Left ventricle myocardium inferior (tissue), 1 donor: ENCODE results near the gene CRISPLD2. TPM values are rescaled to one million over a fixed set of nuclear protein-coding genes. Genes with fewer than 3 reads are reported as not detected.

ENCODE experiments used
- DNase-seq: peaks from one replicate; pipeline ENCODE4 v3.0.0-alpha.2; 2020
- H3K27ac ChIP-seq: fragments of 200-600 bp; replicated peaks from 2 replicates; pipeline ENCODE4 v1.8.0; 2021
- H3K27me3 ChIP-seq: fragments of 200-600 bp; 2 replicates; pipeline ENCODE4 v1.8.0; 2021; ENCODE audit warnings: low read depth
- H3K36me3 ChIP-seq: fragments of 200-600 bp; 2 replicates; pipeline ENCODE4 v1.8.0; 2021
- H3K4me1 ChIP-seq: fragments of 200-600 bp; 2 replicates; pipeline ENCODE4 v1.8.0; 2021
- H3K4me3 ChIP-seq: fragments of 200-600 bp; 2 replicates; pipeline ENCODE4 v1.8.0; 2021; ENCODE audit warnings: mild to moderate bottlenecking, moderate library complexity
- H3K9me3 ChIP-seq: fragments of 200-600 bp; replicated peaks from 2 replicates; pipeline ENCODE4 v1.8.0; 2021
- CTCF ChIP-seq: fragments of 200-600 bp; IDR thresholded peaks from 2 replicates; pipeline ENCODE4 v1.8.0; 2021; ENCODE audit warnings: antibody characterized with exemption, mild to moderate bottlenecking, borderline replicate concordance
- intact Hi-C: fragments of 100-400 bp; cut with micrococcal nuclease; formaldehyde crosslinking; loops from one replicate; pipeline ENCODE4 v1.11.0; 2022
- total RNA-seq: library from RNA; stranded (reverse); fragmentation: NEBNext Ultra II Directional; extraction: Animal tissue kit (Norgen Biotek cat#: 25700); gene quantifications from one replicate; pipeline ENCODE4 v1.2.1, GENCODE V29; 2021
- donor health status: DM: no; HTN: yes; CAD: no; lungs with severe emphysema.

Gene CRISPLD2
- total RNA-seq, 1 donor from 2014 or later = 12.8 TPM

- H3K27ac ChIP-seq = no peak overlapping the region
- H3K36me3 ChIP-seq = no peaks in the 10 kb centered on the region
- no peaks in the 10 kb centered on the region for H3K9me3 ChIP-seq
- DNase-seq = no peak
- no peaks in the 10 kb centered on the region for H3K27me3 ChIP-seq
- no peak for TF ChIP-seq CTCF
- H3K4me3 ChIP-seq = no peak overlapping the region
- intact Hi-C loops = no loop called here
- H3K4me1 ChIP-seq = peaks cover 22% of the 10 kb centered on the region
Measured at GRCh38 chr16:84948851-84949610, 129.2 kb downstream of the CRISPLD2 start.

- no peaks in the 10 kb centered on the region for H3K36me3 ChIP-seq
- no peak for TF ChIP-seq CTCF
- intact Hi-C loops = loop anchor here (5.0 kb wide), 1 partner anchor 198 kb away; no protein-coding TSS in a partner anchor
Measured at GRCh38 chr16:84949772-84950436, 130.1 kb downstream of the CRISPLD2 start.

GRCh38 chr16:84950906-84951305, 131.1 kb downstream of the CRISPLD2 start:
- H3K4me1 ChIP-seq = peaks cover 22% of the 10 kb centered on the region
- no peak overlapping the region for H3K27ac ChIP-seq
- intact Hi-C loops = loop anchor here (5.0 kb wide), 1 partner anchor 199 kb away; no protein-coding TSS in a partner anchor
- H3K4me3 ChIP-seq = no peak overlapping the region
- no peak for TF ChIP-seq CTCF
- DNase-seq = no peak
- no peaks in the 10 kb centered on the region for H3K27me3 ChIP-seq
- H3K9me3 ChIP-seq = no peaks in the 10 kb centered on the region
- no peaks in the 10 kb centered on the region for H3K36me3 ChIP-seq

More at GRCh38 chr16:84949772-84950436, 130.1 kb downstream of the CRISPLD2 start:
- Histone ChIP-seq H3K27me3 (no peaks in the 10 kb centered on the region), H3K4me3 (no peak overlapping the region), H3K4me1 (peaks cover 22% of the 10 kb centered on the region), H3K27ac (no peak overlapping the region), H3K9me3 (no peaks in the 10 kb centered on the region)
- DNase-seq = no peak

- intact Hi-C loops = loop anchor here (5.0 kb wide), 1 partner anchor 200 kb away; no protein-coding TSS in a partner anchor
- TF ChIP-seq CTCF = peak; percentile 93
- peak; percentile 64 for DNase-seq
Measured at GRCh38 chr16:84952335-84953189, 132.8 kb downstream of the CRISPLD2 start.

GRCh38 chr16:84953190-84953746, 133.5 kb downstream of the CRISPLD2 start:
- no peak for DNase-seq
- no peaks in the 10 kb centered on the region for H3K36me3 ChIP-seq
- no peak overlapping the region for H3K4me3 ChIP-seq
- H3K27me3 ChIP-seq = no peaks in the 10 kb centered on the region
- peak overlapping the region; percentile 79 for H3K27ac ChIP-seq
- peaks cover 22% of the 10 kb centered on the region for H3K4me1 ChIP-seq
- TF ChIP-seq CTCF = no peak
- H3K9me3 ChIP-seq = no peaks in the 10 kb centered on the region
- intact Hi-C loops = loop anchor here (5.0 kb wide), 1 partner anchor 201 kb away; no protein-coding TSS in a partner anchor

More at GRCh38 chr16:84952335-84953189, 132.8 kb downstream of the CRISPLD2 start:
- no peaks in the 10 kb centered on the region for H3K36me3 ChIP-seq
- H3K4me3 ChIP-seq = no peak overlapping the region
- H3K9me3 ChIP-seq = no peaks in the 10 kb centered on the region
- H3K4me1 ChIP-seq = peaks cover 22% of the 10 kb centered on the region
- no peaks in the 10 kb centered on the region for H3K27me3 ChIP-seq
- H3K27ac ChIP-seq = peak overlapping the region; percentile 79
